Activated CD4-positive, alpha-beta T cell treated with anti-CD3 and anti-CD28 coated beads for 1 hour (primary cell): Measurements from ENCODE around the gene SYNPO2.
"Not testable (repeated sequence)": the region's sequence is repeated elsewhere in the genome, so short reads cannot be mapped to it uniquely, and the experiment has no call there.

Experiments used
- DNase-seq: peaks from one replicate; pipeline ENCODE4 v3.0.0-alpha.2; 2020

The SYNPO2 gene

GRCh38 chr4:119008761-119009160, 120.1 kb downstream of the SYNPO2 start:
- DNase-seq, result no peak

GRCh38 chr4:119010221-119010620, 121.6 kb downstream of the SYNPO2 start:
- not testable (repeated sequence) for DNase-seq

GRCh38 chr4:119010909-119011606, 122.4 kb downstream of the SYNPO2 start:
- no peak for DNase-seq

GRCh38 chr4:119011607-119011988, 122.9 kb downstream of the SYNPO2 start:
- DNase-seq, result no peak

GRCh38 chr4:119014658-119015057, 126.0 kb downstream of the SYNPO2 start:
- no peak for DNase-seq

GRCh38 chr4:119016636-119017035, 128.0 kb downstream of the SYNPO2 start:
- DNase-seq, result no peak

- DNase-seq, result no peak
Observed at GRCh38 chr4:119017636-119018035, 129.0 kb downstream of the SYNPO2 start.

DNA sequence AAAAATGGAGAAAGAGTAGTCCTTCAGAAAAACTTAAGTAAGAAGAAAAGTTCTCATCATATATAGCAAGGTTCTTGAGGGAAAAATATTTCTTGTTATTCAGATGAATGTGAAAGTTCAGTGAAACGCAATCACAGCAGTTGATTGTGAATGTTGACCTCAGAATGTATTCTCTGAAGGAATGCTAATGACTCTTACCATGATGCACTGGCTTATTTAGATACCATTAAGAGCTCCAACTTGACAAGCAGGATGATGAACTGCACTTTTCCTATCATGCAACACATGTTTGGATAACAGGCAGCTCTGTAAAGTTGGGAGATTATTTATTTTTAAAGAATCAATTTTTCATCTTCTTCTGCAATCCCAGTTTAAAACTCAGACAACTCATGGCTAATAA, 131.5 kb downstream of the SYNPO2 start:
- DNase-seq, result no peak

GRCh38 chr4:119022520-119022919, 133.9 kb downstream of the SYNPO2 start:
- DNase-seq, result not testable (repeated sequence)

DNA sequence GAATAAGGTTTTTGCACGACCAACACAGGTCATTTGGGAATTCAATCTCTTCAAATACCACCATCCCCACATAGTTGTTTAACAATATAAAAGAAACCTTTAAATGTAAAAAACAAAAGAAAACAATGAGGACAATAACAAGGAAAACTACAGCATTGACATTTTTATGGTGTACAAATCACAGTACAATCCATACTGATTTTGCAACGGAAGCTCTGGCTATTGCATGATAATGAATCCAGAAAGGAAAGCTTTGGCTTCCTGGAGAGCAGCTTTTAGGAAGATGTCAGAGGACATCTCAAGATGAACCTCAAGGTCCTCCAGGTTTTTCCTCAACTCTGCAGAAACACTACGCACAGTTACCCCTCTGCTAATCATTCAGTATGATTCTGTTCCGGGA, 135.4 kb downstream of the SYNPO2 start:
- DNase-seq, result no peak

- DNase-seq, result no peak
Observed at GRCh38 chr4:119025420-119025819, 136.8 kb downstream of the SYNPO2 start.

DNA sequence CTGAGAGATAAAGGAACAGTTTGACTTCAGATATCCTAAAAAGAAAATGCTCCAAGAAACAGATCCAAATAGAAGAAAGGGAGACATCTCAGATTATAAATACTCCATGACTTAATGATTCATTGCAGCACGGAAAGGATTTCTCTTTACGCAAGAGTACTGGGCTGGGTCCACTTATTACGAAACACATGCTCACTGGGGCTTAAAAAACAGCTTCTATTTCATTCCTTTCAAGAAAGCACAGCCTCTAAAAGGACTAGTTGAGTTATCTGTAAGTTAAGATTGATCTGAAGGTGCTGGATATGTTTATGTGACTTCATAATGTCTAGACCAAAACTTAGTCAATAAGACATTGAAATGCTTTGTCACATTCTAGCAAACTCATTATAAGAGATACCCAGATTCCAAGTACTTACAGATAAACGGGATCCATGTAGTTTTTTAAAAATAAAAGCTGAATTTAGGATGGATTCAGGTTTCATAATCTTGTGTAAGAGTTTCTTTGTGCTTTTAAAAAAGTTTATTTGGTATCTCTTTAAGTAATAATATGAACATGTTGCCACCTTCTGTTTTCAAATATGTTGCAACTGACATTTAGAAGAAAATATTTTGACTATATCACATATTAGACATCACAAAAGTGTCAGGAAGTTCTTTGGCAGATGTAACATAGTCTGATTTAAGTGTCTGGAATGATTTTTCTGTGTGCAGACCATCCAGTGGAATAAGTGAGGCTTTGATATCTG, 137.4 kb downstream of the SYNPO2 start:
- DNase-seq, result no peak

DNA sequence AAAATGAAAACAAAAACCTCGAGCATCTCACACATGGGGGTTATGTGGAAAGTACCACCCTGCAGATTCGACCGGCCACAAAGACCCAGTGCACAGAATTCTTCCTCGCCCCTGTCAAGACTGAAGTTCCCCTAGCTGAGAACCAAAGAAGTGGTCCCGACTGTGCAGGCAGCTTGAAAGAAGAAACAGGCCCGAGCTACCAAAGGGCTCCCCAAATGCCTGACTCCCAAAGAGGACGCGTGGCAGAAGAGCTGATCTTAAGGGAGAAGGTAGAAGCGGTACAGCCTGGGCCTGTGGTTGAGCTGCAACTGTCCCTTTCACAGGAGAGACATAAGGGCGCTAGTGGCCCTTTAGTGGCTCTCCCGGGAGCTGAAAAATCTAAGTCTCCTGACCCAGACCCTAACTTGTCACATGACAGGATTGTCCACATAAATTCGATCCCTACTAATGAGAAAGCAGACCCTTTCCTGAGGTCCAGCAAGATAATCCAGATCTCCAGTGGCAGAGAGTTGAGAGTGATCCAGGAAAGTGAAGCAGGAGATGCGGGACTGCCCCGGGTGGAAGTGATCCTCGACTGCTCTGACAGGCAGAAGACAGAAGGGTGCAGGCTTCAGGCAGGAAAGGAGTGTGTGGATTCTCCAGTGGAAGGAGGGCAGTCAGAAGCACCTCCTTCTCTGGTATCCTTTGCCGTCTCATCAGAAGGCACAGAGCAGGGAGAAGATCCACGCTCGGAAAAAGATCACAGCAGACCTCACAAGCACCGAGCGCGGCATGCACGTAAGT, 138.2 kb downstream of the SYNPO2 start:
- no peak for DNase-seq

- no peak for DNase-seq
Observed at GRCh38 chr4:119027811-119028210, 139.2 kb downstream of the SYNPO2 start.

GRCh38 chr4:119028296-119028695, 139.6 kb downstream of the SYNPO2 start:
- no peak for DNase-seq

DNA sequence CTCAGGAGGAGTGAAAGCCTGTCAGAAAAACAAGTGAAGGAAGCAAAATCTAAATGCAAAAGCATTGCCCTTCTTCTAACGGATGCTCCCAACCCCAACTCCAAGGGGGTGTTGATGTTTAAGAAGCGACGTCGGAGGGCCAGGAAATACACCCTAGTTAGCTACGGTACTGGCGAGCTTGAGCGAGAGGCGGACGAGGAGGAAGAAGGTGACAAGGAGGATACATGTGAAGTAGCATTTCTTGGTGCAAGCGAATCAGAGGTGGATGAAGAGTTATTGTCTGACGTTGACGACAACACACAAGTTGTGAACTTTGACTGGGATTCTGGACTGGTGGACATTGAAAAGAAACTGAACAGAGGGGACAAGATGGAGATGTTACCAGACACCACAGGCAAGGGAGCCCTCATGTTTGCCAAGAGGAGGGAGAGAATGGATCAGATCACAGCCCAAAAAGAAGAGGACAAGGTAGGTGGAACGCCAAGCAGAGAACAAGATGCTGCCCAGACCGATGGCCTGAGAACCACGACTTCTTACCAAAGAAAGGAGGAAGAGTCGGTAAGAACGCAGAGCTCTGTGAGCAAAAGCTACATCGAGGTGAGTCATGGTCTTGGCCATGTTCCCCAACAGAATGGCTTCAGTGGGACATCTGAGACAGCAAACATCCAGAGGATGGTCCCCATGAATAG, 141.3 kb downstream of the SYNPO2 start:
- no peak for DNase-seq

DNA sequence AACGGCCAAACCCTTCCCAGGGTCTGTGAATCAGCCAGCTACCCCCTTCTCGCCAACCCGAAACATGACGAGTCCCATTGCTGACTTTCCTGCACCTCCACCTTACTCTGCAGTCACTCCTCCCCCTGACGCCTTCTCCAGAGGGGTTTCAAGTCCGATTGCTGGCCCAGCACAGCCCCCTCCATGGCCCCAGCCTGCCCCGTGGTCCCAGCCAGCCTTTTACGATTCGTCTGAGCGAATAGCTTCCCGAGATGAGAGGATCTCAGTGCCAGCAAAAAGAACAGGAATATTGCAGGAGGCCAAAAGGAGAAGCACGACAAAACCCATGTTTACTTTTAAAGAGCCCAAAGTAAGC, 141.9 kb downstream of the SYNPO2 start:
- no peak for DNase-seq

DNA sequence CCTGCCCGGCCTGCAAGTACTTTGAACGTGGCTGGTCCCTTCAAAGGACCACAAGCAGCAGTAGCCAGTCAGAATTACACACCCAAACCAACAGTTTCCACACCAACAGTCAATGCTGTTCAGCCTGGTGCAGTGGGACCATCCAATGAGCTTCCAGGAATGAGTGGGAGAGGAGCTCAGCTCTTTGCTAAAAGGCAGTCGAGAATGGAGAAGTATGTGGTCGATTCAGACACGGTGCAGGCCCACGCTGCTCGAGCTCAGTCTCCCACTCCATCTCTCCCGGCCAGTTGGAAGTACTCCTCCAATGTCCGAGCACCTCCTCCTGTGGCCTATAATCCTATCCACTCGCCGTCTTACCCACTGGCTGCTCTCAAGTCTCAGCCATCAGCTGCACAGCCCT, 142.6 kb downstream of the SYNPO2 start:
- DNase-seq, result no peak

DNA sequence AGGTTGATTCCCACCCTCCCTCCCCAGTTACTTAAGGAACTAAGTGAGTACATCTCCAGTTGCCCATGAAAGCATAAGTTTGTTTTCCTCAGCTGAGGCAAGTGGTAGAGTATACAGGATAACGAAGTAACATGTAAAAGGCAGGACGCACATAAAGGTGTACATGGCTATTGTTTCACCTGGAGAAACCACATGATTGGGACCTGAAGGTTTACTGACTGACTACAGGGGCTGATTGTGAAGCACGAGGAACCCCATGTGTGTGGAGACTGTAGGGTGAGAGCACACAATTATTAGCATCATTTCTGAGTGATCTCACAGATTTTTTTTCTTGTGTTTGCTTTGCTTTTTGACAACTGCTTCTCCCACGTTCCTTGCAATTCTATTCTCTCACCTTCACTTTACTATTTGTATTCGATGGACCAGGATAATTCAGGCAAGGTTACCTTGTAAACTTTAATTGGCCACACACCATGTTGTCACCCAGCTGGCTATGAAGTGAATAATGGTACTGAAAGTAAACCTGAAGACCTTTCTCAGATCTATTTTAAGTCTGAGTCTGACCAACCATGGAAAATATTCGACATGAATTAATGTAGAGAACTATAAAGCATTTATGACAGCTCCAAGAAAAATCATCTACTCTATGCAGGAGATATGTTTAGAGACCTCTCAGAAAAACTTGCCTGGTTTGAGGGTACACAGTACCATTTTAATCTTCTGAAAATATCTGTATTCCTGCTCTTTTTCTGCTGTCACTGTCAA, 144.4 kb downstream of the SYNPO2 start:
- no peak for DNase-seq

DNA sequence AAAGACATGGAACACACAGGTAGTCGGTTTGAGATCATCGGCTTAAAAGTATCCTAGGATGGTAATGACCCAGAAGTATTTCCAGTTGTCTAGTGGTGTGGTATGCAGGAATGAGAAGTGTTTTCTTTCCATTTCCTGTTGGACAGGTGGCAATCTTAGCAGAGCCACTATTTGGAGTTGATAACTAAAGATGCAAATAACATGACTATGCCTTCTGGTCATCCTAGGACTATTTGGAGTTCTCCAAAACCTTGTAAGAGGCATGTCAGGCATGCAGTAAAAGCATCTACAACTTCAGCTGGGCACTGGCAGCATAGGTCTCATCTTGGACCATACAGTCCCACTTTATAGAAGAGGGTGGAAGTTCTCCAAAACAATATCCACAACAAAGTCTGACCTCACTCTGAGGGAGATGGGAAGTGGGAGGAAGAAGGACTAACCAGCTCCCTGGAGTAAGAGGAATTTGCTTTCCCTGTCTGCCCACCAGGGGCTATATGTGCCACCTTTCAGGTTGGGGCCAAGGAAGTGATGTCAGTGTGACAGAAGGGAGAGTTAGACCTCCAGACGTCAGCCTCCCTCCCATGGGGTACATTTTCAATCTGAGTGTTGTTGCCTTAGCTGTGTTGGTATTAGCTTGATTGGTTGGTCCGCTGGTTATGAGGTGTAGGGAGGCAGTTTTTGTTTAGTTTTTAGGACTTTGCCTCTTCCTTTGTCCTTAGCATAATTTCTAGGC, 145.8 kb downstream of the SYNPO2 start:
- no peak for DNase-seq

DNA sequence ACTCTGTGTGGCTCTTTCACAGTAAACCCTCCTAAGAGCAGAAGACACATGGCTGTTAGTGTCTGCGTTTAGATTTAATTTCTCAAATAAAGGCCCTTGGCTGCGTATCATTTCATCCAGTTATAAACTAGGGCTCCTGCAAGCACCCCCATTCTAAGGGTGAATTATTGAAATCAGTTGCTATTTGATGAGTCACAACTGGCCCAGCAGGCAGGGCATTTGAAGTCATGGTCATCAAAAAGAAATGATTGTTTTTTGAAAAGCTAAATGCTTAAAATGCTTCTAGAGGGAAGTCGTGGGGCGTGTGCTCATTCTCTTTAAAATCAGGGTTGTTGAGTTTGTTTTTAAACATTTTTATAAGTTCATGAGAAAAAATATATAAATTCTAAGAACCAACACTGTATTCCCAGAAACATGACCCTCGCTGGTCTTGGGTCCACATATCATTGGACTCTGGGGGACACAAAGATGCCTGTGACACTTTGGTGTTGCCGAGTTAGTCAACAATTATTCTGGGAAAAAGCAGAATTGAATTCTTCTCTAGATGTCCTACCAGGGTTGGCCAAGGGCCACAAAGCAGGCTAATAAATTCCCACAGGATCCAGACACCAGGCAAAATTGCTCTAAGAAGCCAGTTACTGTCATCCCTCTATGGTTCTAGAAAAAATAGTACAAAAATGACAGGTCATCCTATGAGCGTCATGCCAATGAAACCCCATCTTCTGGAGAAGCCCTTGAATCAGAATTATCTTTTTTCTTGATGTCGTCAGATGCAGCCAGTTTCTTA, 147.5 kb downstream of the SYNPO2 start:
- no peak for DNase-seq
